Liver (tissue), 9 donors: Measurements from ENCODE around the gene SERPINI1. TPM values are rescaled to one million over a fixed set of nuclear protein-coding genes. Genes with fewer than 3 reads are reported as not detected.

Source experiments
- DNase-seq: peaks from one replicate; pipeline ENCODE4 v3.0.0-alpha.2; 2017; ENCODE audit warnings: low spot score
- H3K27ac ChIP-seq, 2 donors: one replicate each; pipeline ENCODE4 v1.7.0; 2013; ENCODE audit warnings: inconsistent platforms in 2 of 2, low read length in 2 of 2, control low read depth in 1 of 2, low read depth in 1 of 2, mild to moderate bottlenecking in 1 of 2
- H3K27me3 ChIP-seq, 4 donors: one replicate each; pipeline versions ENCODE4 v1.6.1 to v1.7.0; 2013; ENCODE audit warnings: low read length in 3 of 4, inconsistent platforms in 1 of 4, mild to moderate bottlenecking in 1 of 4, moderate library complexity in 1 of 4; ENCODE audit not compliant: control insufficient read depth in 4 of 4, insufficient read depth in 4 of 4
- H3K36me3 ChIP-seq, 4 donors: one replicate each; pipeline versions ENCODE4 v1.6.1 to v1.7.0; 2013; ENCODE audit warnings: low read length in 3 of 4, mild to moderate bottlenecking in 3 of 4, low read depth in 1 of 4, moderate library complexity in 1 of 4; ENCODE audit not compliant: control insufficient read depth in 4 of 4, insufficient read depth in 3 of 4
- H3K4me1 ChIP-seq, 4 donors: one replicate each; pipeline versions ENCODE4 v1.6.1 to v1.7.0; 2013; ENCODE audit warnings: low read length in 3 of 4, mild to moderate bottlenecking in 3 of 4, moderate library complexity in 1 of 4; ENCODE audit not compliant: control insufficient read depth in 4 of 4, insufficient read depth in 4 of 4
- H3K4me3 ChIP-seq, 3 donors: one replicate each; pipeline versions ENCODE4 v1.6.1 to v1.7.0; 2013; ENCODE audit warnings: low read length in 3 of 3, control low read depth in 1 of 3, low read depth in 1 of 3, mild to moderate bottlenecking in 1 of 3
- H3K9ac ChIP-seq, 2 donors: one replicate each; pipeline ENCODE4 v1.7.0; 2013; ENCODE audit warnings: low read length in 2 of 2, mild to moderate bottlenecking in 2 of 2, moderate library complexity in 2 of 2, control low read depth in 1 of 2, low read depth in 1 of 2
- H3K9me3 ChIP-seq, 4 donors: one replicate each; pipeline versions ENCODE4 v1.6.1 to v1.7.0; 2013; ENCODE audit warnings: low read length in 3 of 4; ENCODE audit not compliant: control insufficient read depth in 4 of 4
- EGR1 ChIP-seq, 2 donors: IDR thresholded peaks; 2 replicates each; pipeline ENCODE4 v1.6.1; 2016 to 2018; ENCODE audit warnings: antibody characterized with exemption in 2 of 2, low read depth in 2 of 2
- FOXA1 ChIP-seq: IDR thresholded peaks from 2 replicates; pipeline ENCODE4 v1.6.1; 2016; ENCODE audit warnings: antibody characterized with exemption
- FOXA2 ChIP-seq: IDR thresholded peaks from 2 replicates; pipeline ENCODE4 v1.6.1; 2016; ENCODE audit warnings: antibody characterized with exemption
- GABPA ChIP-seq, 2 donors: IDR thresholded peaks in 1 of 2; conservative IDR thresholded peaks in 1 of 2; 2 replicates each; pipeline ENCODE4 v1.6.1; 2016; ENCODE audit warnings: antibody characterized with exemption in 2 of 2, mild to moderate bottlenecking in 1 of 2, moderate library complexity in 1 of 2
- JUND ChIP-seq, 2 donors: IDR thresholded peaks; 2 replicates each; pipeline ENCODE4 v1.6.1; 2016; ENCODE audit warnings: antibody characterized with exemption in 2 of 2
- NR2F2 ChIP-seq: IDR thresholded peaks from 2 replicates; pipeline ENCODE4 v1.6.1; 2016; ENCODE audit warnings: antibody characterized with exemption
- RXRA ChIP-seq, 2 donors: IDR thresholded peaks; 2 replicates each; pipeline ENCODE4 v1.6.1; 2017 to 2018; ENCODE audit warnings: antibody characterized with exemption in 2 of 2, mild to moderate bottlenecking in 1 of 2
- SP1 ChIP-seq: IDR thresholded peaks from 2 replicates; pipeline ENCODE4 v1.6.1; 2018; ENCODE audit warnings: antibody characterized with exemption, mild to moderate bottlenecking
- TAF1 ChIP-seq: conservative IDR thresholded peaks from 2 replicates; pipeline ENCODE4 v1.6.1; 2016; ENCODE audit warnings: antibody characterized with exemption, mild to moderate bottlenecking
- WGBS: extraction: QIAGEN DNeasy Blood & Tissue Kit; methylation state at CpG from one replicate; pipeline ENCODE4 v1.1.7; 2013; 5-methylcytosine and 5-hydroxymethylcytosine counted together
- polyA plus RNA-seq, 2 donors: library from polyadenylated mRNA; stranded (reverse) in 1 of 2; unstranded in 1 of 2; fragments of 200-250 nt in 1 of 2; fragments of >200 nt in 1 of 2; fragmentation: Nextera tagmentation in 1 of 2; extraction: Ambion mirVana in 1 of 2; gene quantifications; one replicate each; pipeline versions ENCODE4 v1.2.1 to v1.2.3, GENCODE V29; 2013 to 2015
- total RNA-seq, 2 donors: library from RNA; depleted of rRNA; stranded (reverse); fragments of >200 nt; gene quantifications; one replicate each; pipeline ENCODE4 v1.2.3, GENCODE V29; 2014
- TF ChIP-seq, protein P1 (sequence below): IDR thresholded peaks from 2 replicates; pipeline ENCODE4 v1.6.1; 2016; ENCODE audit warnings: antibody characterized with exemption
- TF ChIP-seq, protein P2 (sequence below): IDR thresholded peaks from 2 replicates; pipeline ENCODE4 v1.6.1; 2016; ENCODE audit warnings: antibody characterized with exemption, mild to moderate bottlenecking
- TF ChIP-seq, protein P3 (sequence below): IDR thresholded peaks from 2 replicates; pipeline ENCODE4 v1.6.1; 2016; ENCODE audit warnings: antibody characterized with exemption
- TF ChIP-seq, protein P4 (sequence below): IDR thresholded peaks from 2 replicates; pipeline ENCODE4 v1.6.1; 2016; ENCODE audit warnings: antibody characterized with exemption
- TF ChIP-seq, protein P5 (sequence below): fragments of 150-350 bp; IDR thresholded peaks from 2 replicates; pipeline ENCODE4 v1.5.1; 2017; ENCODE audit warnings: improper control_type of control experiment, low read depth, low read length; ENCODE audit not compliant: missing input control
- donor health status: healthy.
- donor health status: healthy.
- donor health status: healthy.
- donor health status: healthy.
- donor health status: healthy.

Gene SERPINI1
- total and polyA plus RNA-seq, 4 donors, result 0.90 to 23.6 (median 1.9) TPM

DNA sequence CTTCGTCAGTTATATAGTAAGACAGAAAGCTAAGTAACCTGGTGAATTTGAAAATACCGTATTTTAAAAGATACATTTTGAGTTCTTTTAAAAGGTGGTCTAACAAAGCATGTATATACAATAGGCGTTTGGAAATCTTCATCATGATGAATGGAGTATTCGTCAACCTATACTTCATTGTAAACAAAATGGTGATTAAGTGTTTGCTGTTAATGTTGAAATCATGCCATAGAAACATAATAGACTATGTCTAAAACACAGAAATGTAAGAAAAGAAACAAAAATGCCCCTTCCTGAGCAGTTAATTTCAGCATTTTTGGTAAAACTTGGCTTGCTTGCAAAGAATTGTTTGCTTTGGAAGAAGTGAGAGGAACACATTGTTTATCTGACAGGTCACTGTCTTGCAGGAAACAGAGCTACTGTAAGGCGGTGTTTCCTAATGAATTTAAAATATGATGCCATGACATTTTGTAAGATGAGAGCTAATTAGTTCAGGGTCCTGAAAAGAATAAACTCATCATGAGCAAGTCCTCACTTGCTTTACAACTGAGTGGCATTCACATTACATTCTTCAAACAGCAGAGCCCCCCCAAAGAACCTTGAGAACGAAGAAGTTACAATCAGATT, 126.7 kb downstream of the SERPINI1 start:
- TF ChIP-seq TAF1, result no peak
- TF ChIP-seq, protein P1, sequence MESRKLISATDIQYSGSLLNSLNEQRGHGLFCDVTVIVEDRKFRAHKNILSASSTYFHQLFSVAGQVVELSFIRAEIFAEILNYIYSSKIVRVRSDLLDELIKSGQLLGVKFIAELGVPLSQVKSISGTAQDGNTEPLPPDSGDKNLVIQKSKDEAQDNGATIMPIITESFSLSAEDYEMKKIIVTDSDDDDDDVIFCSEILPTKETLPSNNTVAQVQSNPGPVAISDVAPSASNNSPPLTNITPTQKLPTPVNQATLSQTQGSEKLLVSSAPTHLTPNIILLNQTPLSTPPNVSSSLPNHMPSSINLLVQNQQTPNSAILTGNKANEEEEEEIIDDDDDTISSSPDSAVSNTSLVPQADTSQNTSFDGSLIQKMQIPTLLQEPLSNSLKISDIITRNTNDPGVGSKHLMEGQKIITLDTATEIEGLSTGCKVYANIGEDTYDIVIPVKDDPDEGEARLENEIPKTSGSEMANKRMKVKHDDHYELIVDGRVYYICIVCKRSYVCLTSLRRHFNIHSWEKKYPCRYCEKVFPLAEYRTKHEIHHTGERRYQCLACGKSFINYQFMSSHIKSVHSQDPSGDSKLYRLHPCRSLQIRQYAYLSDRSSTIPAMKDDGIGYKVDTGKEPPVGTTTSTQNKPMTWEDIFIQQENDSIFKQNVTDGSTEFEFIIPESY, result no peak
- TF ChIP-seq JUND (IDR thresholded peaks at IDR 0.05), result no peak
- TF ChIP-seq FOXA1, result no peak
- TF ChIP-seq FOXA2, result no peak
- TF ChIP-seq EGR1 (IDR thresholded peaks at IDR 0.05; ENCODE audit: low read depth in 2 of 2), result no peak
- TF ChIP-seq, protein P2, sequence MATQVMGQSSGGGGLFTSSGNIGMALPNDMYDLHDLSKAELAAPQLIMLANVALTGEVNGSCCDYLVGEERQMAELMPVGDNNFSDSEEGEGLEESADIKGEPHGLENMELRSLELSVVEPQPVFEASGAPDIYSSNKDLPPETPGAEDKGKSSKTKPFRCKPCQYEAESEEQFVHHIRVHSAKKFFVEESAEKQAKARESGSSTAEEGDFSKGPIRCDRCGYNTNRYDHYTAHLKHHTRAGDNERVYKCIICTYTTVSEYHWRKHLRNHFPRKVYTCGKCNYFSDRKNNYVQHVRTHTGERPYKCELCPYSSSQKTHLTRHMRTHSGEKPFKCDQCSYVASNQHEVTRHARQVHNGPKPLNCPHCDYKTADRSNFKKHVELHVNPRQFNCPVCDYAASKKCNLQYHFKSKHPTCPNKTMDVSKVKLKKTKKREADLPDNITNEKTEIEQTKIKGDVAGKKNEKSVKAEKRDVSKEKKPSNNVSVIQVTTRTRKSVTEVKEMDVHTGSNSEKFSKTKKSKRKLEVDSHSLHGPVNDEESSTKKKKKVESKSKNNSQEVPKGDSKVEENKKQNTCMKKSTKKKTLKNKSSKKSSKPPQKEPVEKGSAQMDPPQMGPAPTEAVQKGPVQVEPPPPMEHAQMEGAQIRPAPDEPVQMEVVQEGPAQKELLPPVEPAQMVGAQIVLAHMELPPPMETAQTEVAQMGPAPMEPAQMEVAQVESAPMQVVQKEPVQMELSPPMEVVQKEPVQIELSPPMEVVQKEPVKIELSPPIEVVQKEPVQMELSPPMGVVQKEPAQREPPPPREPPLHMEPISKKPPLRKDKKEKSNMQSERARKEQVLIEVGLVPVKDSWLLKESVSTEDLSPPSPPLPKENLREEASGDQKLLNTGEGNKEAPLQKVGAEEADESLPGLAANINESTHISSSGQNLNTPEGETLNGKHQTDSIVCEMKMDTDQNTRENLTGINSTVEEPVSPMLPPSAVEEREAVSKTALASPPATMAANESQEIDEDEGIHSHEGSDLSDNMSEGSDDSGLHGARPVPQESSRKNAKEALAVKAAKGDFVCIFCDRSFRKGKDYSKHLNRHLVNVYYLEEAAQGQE, result no peak
- TF ChIP-seq NR2F2, result no peak
- TF ChIP-seq GABPA (IDR thresholded peaks at IDR 0.05 in 1 of 2, conservative IDR thresholded peaks at IDR 0.05 in 1 of 2), result no peak
- TF ChIP-seq, protein P3, sequence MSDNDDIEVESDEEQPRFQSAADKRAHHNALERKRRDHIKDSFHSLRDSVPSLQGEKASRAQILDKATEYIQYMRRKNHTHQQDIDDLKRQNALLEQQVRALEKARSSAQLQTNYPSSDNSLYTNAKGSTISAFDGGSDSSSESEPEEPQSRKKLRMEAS, result no peak
- no peak for TF ChIP-seq RXRA (IDR thresholded peaks at IDR 0.05)
- TF ChIP-seq, protein P4, sequence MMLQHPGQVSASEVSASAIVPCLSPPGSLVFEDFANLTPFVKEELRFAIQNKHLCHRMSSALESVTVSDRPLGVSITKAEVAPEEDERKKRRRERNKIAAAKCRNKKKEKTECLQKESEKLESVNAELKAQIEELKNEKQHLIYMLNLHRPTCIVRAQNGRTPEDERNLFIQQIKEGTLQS, result no peak
- TF ChIP-seq, protein P5, sequence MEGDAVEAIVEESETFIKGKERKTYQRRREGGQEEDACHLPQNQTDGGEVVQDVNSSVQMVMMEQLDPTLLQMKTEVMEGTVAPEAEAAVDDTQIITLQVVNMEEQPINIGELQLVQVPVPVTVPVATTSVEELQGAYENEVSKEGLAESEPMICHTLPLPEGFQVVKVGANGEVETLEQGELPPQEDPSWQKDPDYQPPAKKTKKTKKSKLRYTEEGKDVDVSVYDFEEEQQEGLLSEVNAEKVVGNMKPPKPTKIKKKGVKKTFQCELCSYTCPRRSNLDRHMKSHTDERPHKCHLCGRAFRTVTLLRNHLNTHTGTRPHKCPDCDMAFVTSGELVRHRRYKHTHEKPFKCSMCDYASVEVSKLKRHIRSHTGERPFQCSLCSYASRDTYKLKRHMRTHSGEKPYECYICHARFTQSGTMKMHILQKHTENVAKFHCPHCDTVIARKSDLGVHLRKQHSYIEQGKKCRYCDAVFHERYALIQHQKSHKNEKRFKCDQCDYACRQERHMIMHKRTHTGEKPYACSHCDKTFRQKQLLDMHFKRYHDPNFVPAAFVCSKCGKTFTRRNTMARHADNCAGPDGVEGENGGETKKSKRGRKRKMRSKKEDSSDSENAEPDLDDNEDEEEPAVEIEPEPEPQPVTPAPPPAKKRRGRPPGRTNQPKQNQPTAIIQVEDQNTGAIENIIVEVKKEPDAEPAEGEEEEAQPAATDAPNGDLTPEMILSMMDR, result no peak
- no peak for TF ChIP-seq SP1

More for the DNA sequence above, 126.7 kb downstream of the SERPINI1 start:
- no peak for DNase-seq
- Histone ChIP-seq H3K9me3 (no peaks in the 10 kb centered on the region), H3K27me3 (no peaks in the 10 kb centered on the region), H3K36me3 (no peaks in the 10 kb centered on the region), H3K9ac (no peak overlapping the region), H3K27ac (no peak overlapping the region), H3K4me1 (peaks cover 0 to 8% (median 4%) of the 10 kb centered on the region in 4 donors), H3K4me3 (no peak overlapping the region)
- WGBS, result 66% methylated on average over 6 of the region's 6 CpGs
